HepG2 (cell line): ENCODE results near the gene DGAT2. TPM values are rescaled to one million over a fixed set of nuclear protein-coding genes. Genes with fewer than 3 reads are reported as not detected.

Experiments
- ATAC-seq: fragments of 200-7000 bp; cut with Tn5 transposase; 3 replicates; pipeline ENCODE4 v1.9.1; 2020; ENCODE audit warnings: mild to moderate bottlenecking, moderate library complexity
- BruUV-seq: library from RNA; stranded (reverse); fragments of 400-500 nt; replicated peaks from 2 replicates; lab custom pipeline; 2021; lab: Mats Ljungman, UMichigan
- CTCF ChIA-PET: fragments of 300-600 bp; formaldehyde crosslinking; extraction: SDS; loops from one replicate; lab custom pipeline; 2021; ENCODE audit warnings: low total read pairs, inconsistent platforms, low intra/inter-chr PET ratio; lab: Yijun Ruan, JAX
- POLR2A ChIA-PET: fragments of 350-600 bp; sonication (Branson Sonifier 250); formaldehyde crosslinking; loops from one replicate; lab custom pipeline; 2020; ENCODE audit warnings: antibody characterized with exemption, inconsistent platforms; lab: Yijun Ruan, JAX
- DNase-seq: peaks from one replicate; pipeline ENCODE4 v3.0.0-alpha.2; 2015; ENCODE audit warnings: low spot score
- FAIRE-seq: peaks from 3 replicates; lab custom pipeline; 2011; peaks lifted over from hg19 to GRCh38; lab: Jason Lieb, UNC
- H2AFZ ChIP-seq: one replicate; pipeline ENCODE4 v1.6.1; 2011; ENCODE audit warnings: low read length, inconsistent platforms
- H3K27ac ChIP-seq: fragments of 300-600 bp; 3 replicates; pipeline ENCODE4 v1.8.0; 2011; ENCODE audit warnings: mixed run types, mild to moderate bottlenecking, mixed read lengths, low read length, inconsistent platforms; ENCODE audit not compliant: insufficient read depth; ENCODE audit errors: extremely low read length
- H3K27me3 ChIP-seq, 2 experiments: fragments of 200-600 bp in 1 of 2; 2 replicates in 1 of 2; 3 replicates in 1 of 2; pipeline versions ENCODE4 v1.6.0 to v1.8.0; 2011; ENCODE audit warnings: low read length in 2 of 2, mild to moderate bottlenecking in 2 of 2, moderate library complexity in 2 of 2, inconsistent platforms in 1 of 2; ENCODE audit not compliant: insufficient read depth in 2 of 2, control insufficient read depth in 1 of 2
- H3K36me3 ChIP-seq, 2 experiments: fragments of 200-600 bp in 1 of 2; replicated peaks in 1 of 2; 2 replicates in 1 of 2; 3 replicates in 1 of 2; pipeline versions ENCODE4 v1.5.1 to v1.8.0; 2011; ENCODE audit warnings: low read length in 2 of 2, inconsistent platforms in 1 of 2; ENCODE audit not compliant: insufficient read depth in 2 of 2, control insufficient read depth in 1 of 2
- H3K4me1 ChIP-seq: 2 replicates; pipeline ENCODE4 v1.5.1; 2012; ENCODE audit warnings: low read length, inconsistent platforms; ENCODE audit not compliant: insufficient read depth
- H3K4me2 ChIP-seq: 2 replicates; pipeline ENCODE4 v1.6.0; 2011; ENCODE audit warnings: low read depth, low read length, inconsistent platforms
- H3K4me3 ChIP-seq, 3 experiments: fragments of 200-600 bp in 1 of 3; sonication (generic), shearing (Covaris generic) in 1 of 3; replicated peaks in 1 of 3; 2 replicates each; pipeline ENCODE4 v1.5.1; 2011 to 2016; ENCODE audit warnings: low read length in 3 of 3, inconsistent platforms in 2 of 3, low read depth in 2 of 3, mild to moderate bottlenecking in 2 of 3, control low read depth in 1 of 3, mixed read lengths in 1 of 3; ENCODE audit not compliant: insufficient read depth in 1 of 3
- H3K79me2 ChIP-seq: one replicate; pipeline ENCODE4 v1.6.1; 2011; ENCODE audit warnings: low read length, inconsistent platforms; ENCODE audit not compliant: insufficient read depth
- H3K9ac ChIP-seq: 2 replicates; pipeline ENCODE4 v1.6.0; 2011; ENCODE audit warnings: mild to moderate bottlenecking, low read depth, low read length, inconsistent platforms; ENCODE audit not compliant: insufficient read depth
- H3K9me3 ChIP-seq: 2 replicates; pipeline ENCODE4 v1.5.1; 2012; ENCODE audit warnings: mild to moderate bottlenecking, low read length
- H4K20me1 ChIP-seq: 2 replicates; pipeline ENCODE4 v1.6.0; 2011; ENCODE audit warnings: inconsistent platforms, mild to moderate bottlenecking, low read length, moderate library complexity; ENCODE audit not compliant: insufficient read depth
- ATF4 ChIP-seq, 2 experiments: fragments of 450-650 bp in 1 of 2; sonication (generic) in 1 of 2; formaldehyde crosslinking; IDR thresholded peaks; 2 replicates each; pipeline versions ENCODE4 v1.5.0 to v1.8.0; 2020 to 2022; ENCODE audit warnings: mild to moderate bottlenecking in 1 of 2, missing genetic modification reagents in 1 of 2
- ATF7 ChIP-seq, 2 experiments: fragments of 450-650 bp in 1 of 2; sonication (generic) in 1 of 2; formaldehyde crosslinking in 1 of 2; IDR thresholded peaks; 2 replicates each; pipeline versions ENCODE4 v1.4.0 to v1.6.1; 2016 to 2020; ENCODE audit warnings: antibody characterized with exemption in 1 of 2, mild to moderate bottlenecking in 1 of 2, missing genetic modification reagents in 1 of 2
- BHLHE40 ChIP-seq: IDR thresholded peaks from 2 replicates; pipeline ENCODE4 v1.6.1; 2011; ENCODE audit warnings: low read length, improper control_type of control experiment
- FOXA1 ChIP-seq, 2 experiments: fragments of 450-650 bp in 1 of 2; sonication (generic) in 1 of 2; formaldehyde crosslinking in 1 of 2; IDR thresholded peaks; 2 replicates each; pipeline versions ENCODE4 v1.4.0 to v1.6.1; 2016 to 2020; ENCODE audit warnings: missing genetic modification reagents in 1 of 2
- IKZF4 ChIP-seq: sonication (generic); formaldehyde crosslinking; IDR thresholded peaks from 2 replicates; pipeline ENCODE4 v1.5.1; 2020; ENCODE audit warnings: borderline replicate concordance, mild to moderate bottlenecking, low read depth, missing genetic modification reagents; ENCODE audit errors: not compliant biosample characterization
- MNT ChIP-seq: fragments of 450-650 bp; IDR thresholded peaks from 2 replicates; pipeline ENCODE4 v1.6.1; 2016
- PHF8 ChIP-seq: sonication (generic); formaldehyde crosslinking; IDR thresholded peaks from 2 replicates; pipeline ENCODE4 v1.5.0; 2020; ENCODE audit warnings: missing genetic modification reagents
- SETDB1 ChIP-seq: sonication (generic); formaldehyde crosslinking; IDR thresholded peaks from 2 replicates; pipeline ENCODE4 v1.5.1; 2020; ENCODE audit warnings: missing genetic modification reagents, mild to moderate bottlenecking, borderline replicate concordance
- TFAP4 ChIP-seq: sonication (generic); IDR thresholded peaks from 2 replicates; pipeline ENCODE4 v1.6.1; 2016; ENCODE audit warnings: low read depth, borderline replicate concordance
- ZMYM3 ChIP-seq: sonication (generic); formaldehyde crosslinking; IDR thresholded peaks from 2 replicates; pipeline ENCODE4 v1.5.1; 2020; ENCODE audit warnings: mild to moderate bottlenecking, missing genetic modification reagents
- ZNF260 ChIP-seq: sonication (generic); formaldehyde crosslinking; IDR thresholded peaks from 2 replicates; pipeline ENCODE4 v1.4.0; 2020; ENCODE audit warnings: missing genetic modification reagents, low read depth, mild to moderate bottlenecking, borderline replicate concordance
- ZNF790 ChIP-seq: sonication (generic); formaldehyde crosslinking; IDR thresholded peaks from 2 replicates; pipeline ENCODE4 v1.8.0; 2022; ENCODE audit warnings: missing genetic modification reagents, mild to moderate bottlenecking, borderline replicate concordance
- ZNF83 ChIP-seq: sonication (generic); formaldehyde crosslinking; IDR thresholded peaks from 2 replicates; pipeline ENCODE4 v1.4.0; 2020; ENCODE audit warnings: missing genetic modification reagents, mild to moderate bottlenecking, borderline replicate concordance
- WGBS: methylation state at CpG from one replicate; pipeline ENCODE4 v1.1.6; 2017; ENCODE audit warnings: low lambda C conversion rate; 5-methylcytosine and 5-hydroxymethylcytosine counted together
- in situ Hi-C: cut with HindIII; loops from 2 replicates; pipeline ENCODE4 v1.10.0; 2017; ENCODE audit warnings: low pct_unique_long_range_greater_than_20kb; ENCODE audit not compliant: extremely low pct_ligation_motif_present
- intact Hi-C: fragments of 100-400 bp; cut with micrococcal nuclease; formaldehyde crosslinking; loops from one replicate; pipeline ENCODE4 v1.10.0; 2022; ENCODE audit not compliant: unreplicated experiment
- polyA plus RNA-seq, 8 experiments: library from polyadenylated mRNA; depleted of rRNA in 3 of 8; stranded (reverse) in 7 of 8; unstranded in 1 of 8; fragments of >200 nt; fragmentation: Illumina TruSeq in 4 of 8; extraction: Trizol in 4 of 8; gene quantifications; 2 replicates each; pipeline versions ENCODE4 v1.2.1 to v1.2.3, GENCODE V29; 2011 to 2016; ENCODE audit warnings: low read depth in 4 of 8, missing spikeins in 1 of 8, mixed read lengths in 1 of 8; ENCODE audit not compliant: insufficient read depth in 1 of 8
- total RNA-seq, 5 experiments: library from RNA; depleted of rRNA; stranded (reverse); fragments of >200 nt; fragmentation: Illumina TruSeq; extraction: Trizol; gene quantifications; 2 replicates each; pipeline ENCODE4 v1.2.3, GENCODE V29; 2016; ENCODE audit warnings: low read depth in 1 of 5

The DGAT2 gene
- total and polyA plus RNA-seq, 2 of the 13 experiments (the other 11 are each of a cell fraction or from before 2014, with no cell fraction given) = 39.0 to 65.6 TPM

GRCh38 chr11:75815345-75816168 is 47.0 kb downstream of the DGAT2 start (continued):
- TF ChIP-seq ZNF83 (CRISPR knock-in tag) = 0 out of 2 replicates have a peak, but pooled peaks have one; percentile 30

- peak overlapping the region; percentile 89 for H3K9ac ChIP-seq
- H3K4me1 ChIP-seq = peaks cover 74% of the 10 kb centered on the region
- no peaks in the 10 kb centered on the region for H4K20me1 ChIP-seq
- peaks cover 46% of the 10 kb centered on the region for H3K79me2 ChIP-seq
- peak overlapping the region; percentile 28 for H3K27ac ChIP-seq
- H3K4me2 ChIP-seq = peak overlapping the region; percentile 89
- no peak overlapping the region for H2AFZ ChIP-seq
- in situ Hi-C loops = no loop called here
- H3K27me3 ChIP-seq = no peaks in the 10 kb centered on the region; a peak in 1 of 5 replicates
- 20% methylated on average over 6 of the region's 6 CpGs for WGBS
- no peak for DNase-seq
- no TSS peak for BruUV-seq
- no peak for ATAC-seq
- ChIA-PET CTCF (no interaction called here), POLR2A (interaction anchor here (0.9 to 1.2 kb wide), 2 partner anchors 15 to 97 kb away, joined by 3 read pairs; no protein-coding TSS in a partner anchor)
- FAIRE-seq = no peak
- no peaks in the 10 kb centered on the region for H3K9me3 ChIP-seq
- peak overlapping the region; percentile 82 to 92 (median 91) for H3K4me3 ChIP-seq
- intact Hi-C loops = loop anchor here (1.0 to 10.0 kb wide), 2 partner anchors 8 to 968 kb away; partner anchors contain the start of gene TSKU
- no peaks in the 10 kb centered on the region for H3K36me3 ChIP-seq
- no peak for TF ChIP-seq ATF4 (CRISPR knock-in tag; IDR thresholded peaks at IDR 0.05)
- TF ChIP-seq BHLHE40 = peak; percentile 62
- 0 out of 2 replicates have a peak, but pooled peaks have one; percentile 1 for TF ChIP-seq ATF7 (IDR thresholded peaks at IDR 0.05)
- TF ChIP-seq ATF7 (CRISPR knock-in tag; IDR thresholded peaks at IDR 0.05) = no peak
- TF ChIP-seq TFAP4 = no peak
- TF ChIP-seq MNT = no peak
- no peak for TF ChIP-seq ZNF790
- TF ChIP-seq FOXA1 (IDR thresholded peaks at IDR 0.05) = no peak
- TF ChIP-seq FOXA1 (CRISPR knock-in tag; IDR thresholded peaks at IDR 0.05) = no peak
- TF ChIP-seq IKZF4 (CRISPR knock-in tag) = no peak
- TF ChIP-seq ZNF260 (CRISPR knock-in tag) = no peak
- 0 out of 2 replicates have a peak, but pooled peaks have one; percentile 22 for TF ChIP-seq PHF8 (CRISPR knock-in tag)
- TF ChIP-seq ZMYM3 (CRISPR knock-in tag) = peak; percentile 22; the same call in 1 of the 2 replicates
- no peak for TF ChIP-seq SETDB1 (CRISPR knock-in tag)
These were observed 48.1 kb downstream of the DGAT2 start for GRCh38 chr11:75816561-75817239.
